ENCODE measurements around the gene NPR3.
"Not testable (repeated sequence)": the region's sequence is repeated elsewhere in the genome, so short reads cannot be mapped to it uniquely, and the experiment has no call there.

Gene NPR3

GRCh38 chr5:32769711-32770110 lies 58.6 kb downstream of the NPR3 start:
- DNase-seq: no peak

GRCh38 chr5:32770444-32770843 lies 59.3 kb downstream of the NPR3 start:
- no peak for DNase-seq

GRCh38 chr5:32771037-32771436 lies 59.9 kb downstream of the NPR3 start:
- no peak for DNase-seq

DNA sequence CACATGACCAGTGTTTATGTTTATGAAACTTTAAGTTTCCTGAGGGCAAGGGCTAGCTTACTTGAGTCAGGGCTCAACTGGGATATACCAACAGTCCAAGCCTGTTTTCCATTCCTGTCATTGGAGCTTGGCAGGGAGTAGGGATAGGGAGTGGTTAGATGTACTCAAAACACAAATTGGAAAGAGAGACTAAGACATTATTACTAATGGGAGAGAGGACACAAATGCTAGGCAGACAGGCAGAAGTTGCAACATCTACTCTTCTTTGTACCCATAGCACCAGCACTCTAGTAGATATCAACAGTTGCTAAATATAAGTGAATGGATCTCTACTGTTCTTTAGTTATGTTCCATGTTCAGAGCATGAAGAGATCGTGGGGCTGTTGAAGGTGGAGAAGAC lies 62.8 kb downstream of the NPR3 start:
- DNase-seq: no peak

DNA sequence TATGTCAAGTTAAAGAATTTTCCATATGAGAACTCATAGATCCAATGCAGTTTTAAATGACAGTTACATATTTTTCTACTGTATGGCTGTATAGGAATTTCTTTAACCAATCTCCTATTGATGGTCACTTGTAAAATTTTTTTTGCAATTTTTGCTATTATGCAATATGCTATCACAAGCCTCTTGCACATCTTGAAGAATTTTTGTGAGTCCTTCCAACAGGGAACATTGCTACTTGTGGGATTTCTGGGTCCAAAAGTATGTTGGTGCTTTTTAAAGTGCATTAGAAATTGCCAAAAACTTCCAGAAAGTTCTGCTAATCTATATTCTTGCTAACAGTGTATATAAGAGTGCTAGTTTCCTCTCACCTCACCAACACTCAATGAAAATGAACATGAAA lies 65.1 kb downstream of the NPR3 start:
- no peak for DNase-seq

DNA sequence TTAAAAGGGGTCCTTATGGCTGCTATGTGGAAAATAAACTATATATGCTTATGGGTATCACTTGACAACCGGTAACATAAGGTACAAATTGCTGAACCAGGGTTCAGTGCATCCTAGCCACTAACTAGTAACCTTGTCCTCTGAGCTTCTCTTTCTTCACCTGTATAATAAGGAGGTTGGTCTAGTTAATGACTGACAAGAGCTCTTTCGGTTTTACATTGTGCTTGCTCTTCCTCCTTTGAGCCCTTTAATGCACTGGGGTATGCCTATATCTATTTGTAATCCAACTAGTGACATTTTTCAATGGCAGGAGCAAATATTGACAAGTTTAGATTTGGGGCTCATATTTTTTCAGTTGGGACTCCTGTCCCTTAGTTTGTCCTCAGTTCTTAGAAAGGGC lies 66.1 kb downstream of the NPR3 start:
- no peak for DNase-seq

DNA sequence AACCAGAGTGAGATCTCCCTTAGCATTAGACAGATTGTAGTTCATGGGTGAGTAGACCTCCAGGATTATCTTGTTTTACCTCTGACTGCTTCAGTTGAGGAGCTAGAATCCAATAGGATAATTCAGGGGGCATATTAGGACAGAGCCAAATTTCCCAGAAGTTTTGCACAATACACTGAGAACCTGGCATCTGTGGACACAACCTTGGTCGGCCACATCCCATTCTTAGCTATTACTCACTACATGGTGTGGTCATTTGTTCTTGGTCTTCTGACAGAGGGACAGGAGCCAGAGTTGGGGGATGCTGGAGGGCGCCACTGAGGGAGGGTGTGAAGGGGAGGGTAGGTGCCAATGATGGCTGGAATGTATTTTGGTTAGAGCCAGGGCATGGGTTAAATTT lies 66.6 kb downstream of the NPR3 start:
- no peak for DNase-seq

DNA sequence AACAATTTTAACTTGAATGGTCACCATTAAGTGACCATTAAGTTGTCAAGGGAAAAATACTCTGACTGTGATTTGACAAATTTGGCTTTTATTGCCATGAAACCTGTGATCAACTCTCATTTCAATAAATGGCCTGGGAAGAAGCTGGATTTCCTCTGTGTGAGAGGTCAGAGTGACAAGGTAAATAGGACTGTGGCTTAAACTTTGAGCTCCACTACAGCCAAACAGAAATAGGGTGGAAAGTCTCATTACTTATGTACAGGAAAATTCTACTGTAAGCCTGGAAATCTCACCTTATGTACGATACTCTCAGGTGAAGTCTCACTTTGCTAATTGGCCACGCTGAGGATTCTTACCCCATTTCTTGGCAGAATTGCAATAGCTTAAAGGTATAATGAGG lies 67.3 kb downstream of the NPR3 start:
- no peak for DNase-seq

DNA sequence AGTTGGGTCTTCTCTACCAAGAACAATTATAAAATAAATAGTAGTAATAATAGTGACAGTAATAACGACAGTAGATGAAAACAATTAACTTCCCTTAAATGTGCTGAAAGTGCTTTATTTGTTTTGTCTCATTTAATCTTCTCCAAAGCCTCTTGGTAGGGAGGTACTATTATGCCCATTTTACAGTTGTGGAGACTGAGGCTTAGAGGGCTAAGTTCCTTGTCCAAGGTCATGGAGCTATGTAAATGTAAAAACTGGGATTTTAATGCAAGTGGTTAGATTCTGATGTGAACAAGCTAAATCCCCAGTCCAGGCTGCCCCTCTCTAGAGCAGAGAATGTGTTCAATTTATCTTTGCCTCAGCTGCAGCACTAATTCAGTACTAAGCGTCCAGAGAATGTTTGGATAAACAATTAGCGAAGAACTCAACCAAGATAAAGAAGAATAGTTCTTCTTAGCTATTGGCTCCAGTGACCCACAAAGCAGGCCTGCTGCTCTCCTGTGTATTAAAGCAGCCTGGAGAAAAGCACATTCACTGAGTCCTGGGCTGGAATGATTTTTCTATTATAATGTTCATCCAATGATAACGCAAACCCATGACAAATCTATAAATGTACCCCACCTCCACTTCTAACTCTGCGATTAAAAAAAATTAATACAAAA lies 68.8 kb downstream of the NPR3 start:
- no peak for DNase-seq

GRCh38 chr5:32780508-32780919 lies 69.4 kb downstream of the NPR3 start:
- no peak for DNase-seq

- DNase-seq: no peak
Measured at GRCh38 chr5:32783661-32784060, 72.5 kb downstream of the NPR3 start.

- DNase-seq: no peak
Measured at GRCh38 chr5:32785611-32786254, 74.6 kb downstream of the NPR3 start.

GRCh38 chr5:32786311-32786710 lies 75.2 kb downstream of the NPR3 start:
- DNase-seq: no peak

DNA sequence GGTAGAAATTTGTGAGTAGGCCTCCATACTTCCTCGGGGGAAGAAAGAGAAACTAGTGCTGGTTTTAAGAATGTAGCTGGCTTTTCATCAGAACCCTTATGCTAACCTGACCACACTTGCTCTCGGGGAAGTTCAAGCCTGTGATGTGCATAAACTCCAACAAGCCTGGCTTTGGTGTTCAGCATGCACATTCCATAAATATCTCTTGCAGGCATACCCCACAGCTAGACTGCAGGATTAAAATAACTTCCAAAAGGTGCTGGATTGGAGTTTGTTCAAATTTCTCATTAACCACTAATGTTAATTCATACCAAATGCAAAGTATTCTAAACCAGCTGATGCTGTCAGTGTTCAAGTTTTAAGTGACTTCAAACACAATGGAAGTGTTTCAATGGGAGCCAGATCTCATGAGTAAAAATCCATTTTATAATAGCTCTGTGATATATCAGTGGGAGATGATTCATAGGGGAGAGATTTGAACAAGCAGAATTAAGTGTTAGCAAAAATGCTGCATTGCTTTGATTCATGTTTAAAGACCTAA lies 79.4 kb downstream of the NPR3 start:
- DNase-seq: no peak

- no peak for DNase-seq
Measured at GRCh38 chr5:32791536-32792243, 80.6 kb downstream of the NPR3 start.

GRCh38 chr5:32794086-32794485 lies 83.0 kb downstream of the NPR3 start:
- DNase-seq: no peak

GRCh38 chr5:32802764-32803163 lies 91.6 kb downstream of the NPR3 start:
- DNase-seq: peak; percentile 24

DNA sequence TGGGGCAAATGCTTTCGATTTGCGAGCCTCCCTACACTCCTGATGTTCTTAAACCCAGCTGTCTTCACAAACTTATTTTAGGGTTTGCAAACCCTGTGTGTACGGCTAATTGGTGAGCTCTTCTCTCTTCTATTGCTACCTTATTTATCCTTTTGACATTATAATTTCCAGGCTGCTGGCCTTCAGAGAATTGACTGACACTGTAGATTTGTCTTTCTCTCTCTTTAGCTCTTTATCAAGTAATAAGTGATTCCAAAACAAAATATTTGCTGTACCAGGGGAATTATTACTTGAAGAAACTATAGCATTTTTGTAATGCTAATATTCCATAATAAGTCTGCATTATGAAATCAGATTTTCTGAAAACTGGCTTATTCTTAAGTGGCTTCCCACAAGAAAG lies 92.5 kb downstream of the NPR3 start:
- DNase-seq: no peak

- DNase-seq: not testable (repeated sequence)
Measured at GRCh38 chr5:32805462-32805861, 94.3 kb downstream of the NPR3 start.

GRCh38 chr5:32805971-32806638 lies 95.0 kb downstream of the NPR3 start:
- DNase-seq: no peak

DNA sequence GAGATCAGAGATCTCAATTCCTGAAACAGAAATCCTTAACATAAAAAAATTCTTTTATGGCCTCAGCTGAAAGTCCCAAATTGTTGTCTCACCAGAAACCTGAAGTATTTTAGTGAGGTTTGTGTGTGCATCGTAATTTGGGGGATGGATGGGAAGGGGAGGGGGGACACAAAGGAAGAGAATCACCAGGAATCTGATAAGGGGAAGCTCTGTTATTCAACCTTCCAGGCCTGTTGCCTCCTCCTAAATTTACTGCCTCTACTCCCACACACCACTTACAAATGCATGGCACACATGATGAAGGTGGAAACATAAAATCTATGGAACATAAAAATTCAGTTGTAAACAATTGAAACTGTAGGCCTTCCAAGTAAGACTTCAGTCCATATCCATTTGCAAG lies 97.7 kb downstream of the NPR3 start:
- no peak for DNase-seq

DNA sequence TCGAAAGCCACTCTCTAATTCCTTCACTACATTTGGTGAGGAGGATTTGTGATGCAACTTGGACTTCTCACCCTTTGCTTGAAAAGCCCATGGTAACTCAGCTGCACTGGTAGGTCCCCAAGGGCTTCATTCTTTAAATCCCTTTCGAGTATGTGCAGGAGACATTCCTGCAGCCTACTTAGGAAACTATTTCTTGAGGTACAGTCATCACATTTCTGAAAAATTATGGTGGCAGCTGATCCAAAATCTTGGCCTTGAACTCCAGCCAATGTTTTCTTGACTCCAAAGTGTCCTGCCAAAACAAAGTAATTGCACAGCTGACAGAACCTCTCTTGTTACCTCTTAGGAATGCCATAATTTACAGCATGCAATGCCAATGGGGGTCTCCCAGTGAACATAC lies 99.7 kb downstream of the NPR3 start:
- DNase-seq: no peak

GRCh38 chr5:32812399-32812798 lies 101.3 kb downstream of the NPR3 start:
- DNase-seq: peak; percentile 4

DNA sequence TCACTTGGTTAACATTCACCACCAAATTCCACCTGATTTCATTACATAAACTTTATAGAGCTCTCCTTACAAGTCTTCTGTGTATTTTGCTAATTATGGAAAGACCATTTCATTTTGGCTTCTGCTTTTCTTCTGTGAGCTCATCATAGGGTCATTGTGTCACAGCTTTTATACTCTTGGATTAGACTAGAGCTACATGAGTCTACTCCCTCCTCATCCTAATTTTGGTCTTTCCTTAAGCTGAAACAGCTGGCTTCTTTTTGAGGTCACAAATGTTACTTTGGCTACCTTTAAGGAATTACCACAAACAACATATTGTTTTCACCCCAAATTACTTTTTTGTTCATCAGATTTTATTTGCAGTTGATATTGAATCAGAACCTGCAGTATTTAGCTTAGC lies 103.0 kb downstream of the NPR3 start:
- DNase-seq: no peak
